D721Med (cell line): ENCODE data around the gene MIER2.
"Not testable (repeated sequence)": the region's sequence is repeated elsewhere in the genome, so short reads cannot be mapped to it uniquely, and the experiment has no call there.

Source experiments
- DNase-seq: peaks from one replicate; pipeline ENCODE4 v3.0.0; 2011; ENCODE audit warnings: low spot score; ENCODE audit not compliant: insufficient read length
- FAIRE-seq: peaks from 2 replicates; lab custom pipeline; 2011; peaks lifted over from hg19 to GRCh38; lab: Jason Lieb, UNC
- TF ChIP-seq, protein P1 (sequence below): IDR thresholded peaks from 2 replicates; pipeline ENCODE4 v1.5.1; 2012; ENCODE audit warnings: mild to moderate bottlenecking, control low read depth; ENCODE audit not compliant: insufficient read depth; ENCODE audit errors: missing control alignments

MIER2 gene

DNA sequence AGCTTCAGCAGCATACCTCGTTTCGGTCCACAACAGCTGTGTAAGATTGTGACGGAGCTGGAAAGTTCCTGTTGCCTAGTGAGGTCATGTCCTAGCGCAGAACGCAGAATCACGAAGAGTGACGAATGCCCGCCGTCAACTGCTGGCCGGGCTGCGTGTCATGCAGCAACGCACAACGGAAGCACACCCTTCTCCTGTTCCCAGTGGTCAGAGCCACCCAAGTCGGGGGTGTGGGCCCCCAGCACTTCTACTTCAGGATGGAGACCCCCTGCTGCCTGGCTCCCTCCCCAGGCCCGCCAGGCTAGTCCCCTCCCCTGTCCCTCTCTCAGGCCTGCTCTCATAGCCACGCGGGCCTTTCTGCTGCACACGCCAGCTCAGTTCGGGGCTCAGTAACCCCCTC, 38.4 kb upstream of the MIER2 start:
- DNase-seq (no peak), FAIRE-seq (no peak)
- TF ChIP-seq, protein P1, sequence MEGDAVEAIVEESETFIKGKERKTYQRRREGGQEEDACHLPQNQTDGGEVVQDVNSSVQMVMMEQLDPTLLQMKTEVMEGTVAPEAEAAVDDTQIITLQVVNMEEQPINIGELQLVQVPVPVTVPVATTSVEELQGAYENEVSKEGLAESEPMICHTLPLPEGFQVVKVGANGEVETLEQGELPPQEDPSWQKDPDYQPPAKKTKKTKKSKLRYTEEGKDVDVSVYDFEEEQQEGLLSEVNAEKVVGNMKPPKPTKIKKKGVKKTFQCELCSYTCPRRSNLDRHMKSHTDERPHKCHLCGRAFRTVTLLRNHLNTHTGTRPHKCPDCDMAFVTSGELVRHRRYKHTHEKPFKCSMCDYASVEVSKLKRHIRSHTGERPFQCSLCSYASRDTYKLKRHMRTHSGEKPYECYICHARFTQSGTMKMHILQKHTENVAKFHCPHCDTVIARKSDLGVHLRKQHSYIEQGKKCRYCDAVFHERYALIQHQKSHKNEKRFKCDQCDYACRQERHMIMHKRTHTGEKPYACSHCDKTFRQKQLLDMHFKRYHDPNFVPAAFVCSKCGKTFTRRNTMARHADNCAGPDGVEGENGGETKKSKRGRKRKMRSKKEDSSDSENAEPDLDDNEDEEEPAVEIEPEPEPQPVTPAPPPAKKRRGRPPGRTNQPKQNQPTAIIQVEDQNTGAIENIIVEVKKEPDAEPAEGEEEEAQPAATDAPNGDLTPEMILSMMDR, result no peak

DNA sequence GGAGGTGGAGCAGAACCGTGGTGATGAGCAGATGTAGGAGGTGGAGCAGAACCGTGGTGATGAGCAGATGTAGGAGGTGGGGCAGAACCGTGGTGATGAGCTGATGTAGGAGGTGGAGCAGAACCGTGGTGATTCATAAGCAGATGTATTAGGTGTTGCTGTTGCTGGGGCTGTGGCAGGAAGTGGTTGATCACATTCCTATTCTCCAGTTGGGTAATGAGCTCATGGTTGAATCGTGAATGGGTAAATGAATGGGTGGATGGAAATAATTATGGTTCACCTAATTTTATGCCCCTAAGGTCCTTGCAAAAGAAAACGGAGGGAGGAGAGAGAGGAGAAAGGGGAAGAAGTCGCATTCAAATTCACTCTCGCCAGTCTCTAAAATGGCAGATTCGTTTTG, 38.0 kb upstream of the MIER2 start:
- DNase-seq, FAIRE-seq: not testable (repeated sequence)

DNA sequence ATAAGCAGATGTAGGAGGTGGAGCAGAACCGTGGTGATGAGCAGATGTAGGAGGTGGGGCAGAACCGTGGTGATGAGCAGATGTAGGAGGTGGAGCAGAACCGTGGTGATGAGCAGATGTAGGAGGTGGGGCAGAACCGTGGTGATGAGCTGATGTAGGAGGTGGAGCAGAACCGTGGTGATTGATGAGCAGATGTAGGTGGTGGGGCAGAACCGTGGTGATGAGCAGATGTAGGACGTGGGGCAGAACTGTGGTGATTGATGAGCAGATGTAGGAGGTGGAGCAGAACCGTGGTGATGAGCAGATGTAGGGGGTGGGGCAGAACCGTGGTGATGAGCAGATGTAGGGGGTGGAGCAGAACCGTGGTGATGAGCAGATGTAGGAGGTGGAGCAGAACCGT, 37.3 kb upstream of the MIER2 start:
- not testable (repeated sequence) for FAIRE-seq

DNA sequence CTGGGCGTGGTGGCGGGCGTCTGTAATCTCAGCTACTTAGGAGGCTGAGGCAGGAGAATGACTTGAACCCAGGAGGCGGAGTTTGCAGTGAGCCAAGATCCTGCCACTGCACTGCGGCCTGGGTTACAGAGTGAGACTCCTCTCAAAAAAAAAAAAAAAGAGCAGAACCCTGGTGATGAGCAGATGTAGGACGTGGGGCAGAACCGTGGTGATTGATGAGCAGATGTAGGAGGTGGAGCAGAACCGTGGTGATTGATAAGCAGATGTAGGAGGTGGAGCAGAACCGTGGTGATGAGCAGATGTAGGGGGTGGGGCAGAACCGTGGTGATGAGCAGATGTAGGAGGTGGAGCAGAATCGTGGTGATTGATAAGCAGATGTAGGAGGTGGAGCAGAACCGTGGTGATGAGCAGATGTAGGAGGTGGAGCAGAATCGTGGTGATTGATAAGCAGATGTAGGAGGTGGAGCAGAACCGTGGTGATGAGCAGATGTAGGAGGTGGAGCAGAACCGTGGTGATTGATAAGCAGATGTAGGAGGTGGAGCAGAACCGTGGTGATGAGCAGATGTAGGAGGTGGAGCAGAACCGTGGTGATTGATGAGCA, 36.1 kb upstream of the MIER2 start:
- DNase-seq, FAIRE-seq: not testable (repeated sequence)

More for the DNA sequence above, 37.3 kb upstream of the MIER2 start:
- not testable (repeated sequence) for DNase-seq

DNA sequence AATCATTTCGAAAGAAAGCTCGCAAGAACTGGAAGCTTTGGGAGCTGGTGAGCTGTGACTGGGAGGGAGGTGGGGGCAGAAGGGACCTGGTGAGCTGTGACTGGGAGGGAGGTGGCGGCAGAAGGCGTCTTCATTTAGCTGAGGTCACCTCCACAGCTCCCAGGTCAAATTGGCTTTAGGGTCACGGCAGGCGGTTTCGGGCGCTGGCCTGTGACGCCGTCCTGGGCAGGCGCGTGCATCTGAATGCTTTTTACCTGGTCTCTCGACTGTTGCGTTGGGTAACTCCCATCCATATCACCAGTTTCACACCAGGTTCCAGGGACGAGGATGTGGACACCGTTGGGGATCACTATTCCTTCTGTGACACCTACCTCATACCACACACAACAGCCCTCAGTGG, 35.2 kb upstream of the MIER2 start:
- FAIRE-seq, result no peak

DNA sequence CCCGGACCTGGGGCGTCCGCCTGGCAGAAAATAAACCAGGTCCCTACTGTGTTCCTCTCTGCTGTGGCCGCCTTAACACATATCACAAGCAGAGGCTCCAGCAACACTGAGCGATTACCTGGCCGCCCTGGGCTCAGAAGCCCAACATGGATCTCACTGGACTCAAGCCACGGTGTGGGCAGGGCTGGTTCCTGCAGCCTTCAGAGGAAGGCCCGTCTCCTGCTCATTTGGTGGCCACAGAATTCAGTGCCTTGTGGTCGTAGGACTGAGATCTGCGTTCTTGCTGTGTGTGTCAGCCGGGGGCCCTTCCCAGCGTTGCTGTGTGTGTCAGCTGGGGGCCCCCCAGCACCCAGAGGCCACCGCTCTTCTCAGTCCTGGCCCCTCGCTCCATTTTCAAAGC, 34.1 kb upstream of the MIER2 start:
- TF ChIP-seq, protein P1, result no peak
- FAIRE-seq, result no peak
- no peak for DNase-seq

More for the DNA sequence above, 35.2 kb upstream of the MIER2 start:
- TF ChIP-seq, protein P1, result no peak
- no peak for DNase-seq

DNA sequence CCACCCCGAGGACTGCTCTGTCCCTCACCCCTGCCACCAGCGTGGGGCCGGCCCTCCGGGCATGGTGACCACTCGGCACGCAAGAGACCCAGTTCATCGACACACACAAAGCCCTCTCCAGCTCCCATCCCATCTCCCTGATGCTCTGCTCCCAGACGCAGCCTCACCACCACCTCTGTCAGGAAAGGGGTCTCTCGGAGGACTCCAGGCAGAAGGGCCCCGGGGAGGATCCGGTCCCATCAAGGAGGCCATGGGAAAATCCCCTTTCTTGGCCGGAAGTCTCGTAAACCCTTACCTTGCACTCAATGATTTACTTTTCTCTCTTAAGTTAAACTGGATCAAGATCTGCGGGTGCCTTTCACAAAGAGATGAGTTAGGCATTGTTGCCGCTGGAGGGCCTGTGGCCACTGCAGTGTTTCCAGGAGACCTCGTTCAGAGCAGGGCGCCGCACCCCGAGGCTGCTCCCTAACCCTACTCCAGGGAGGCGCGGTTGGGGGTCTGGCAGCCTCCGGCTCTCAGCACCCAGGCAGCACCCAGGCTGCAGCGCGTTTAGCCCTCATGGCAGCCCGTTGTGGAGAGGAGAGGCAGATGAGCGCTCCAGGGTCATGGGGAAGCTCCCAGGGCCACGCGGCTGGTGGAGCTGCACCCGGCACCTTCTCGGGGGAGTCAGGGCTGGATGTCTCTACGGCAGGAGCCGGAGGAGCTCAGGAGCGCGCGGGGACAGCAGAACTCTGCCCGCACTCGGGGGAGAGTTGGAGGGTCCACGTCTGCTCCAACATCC, 33.4 kb upstream of the MIER2 start:
- no peak for DNase-seq
- no peak for FAIRE-seq
- TF ChIP-seq, protein P1, result no peak

DNA sequence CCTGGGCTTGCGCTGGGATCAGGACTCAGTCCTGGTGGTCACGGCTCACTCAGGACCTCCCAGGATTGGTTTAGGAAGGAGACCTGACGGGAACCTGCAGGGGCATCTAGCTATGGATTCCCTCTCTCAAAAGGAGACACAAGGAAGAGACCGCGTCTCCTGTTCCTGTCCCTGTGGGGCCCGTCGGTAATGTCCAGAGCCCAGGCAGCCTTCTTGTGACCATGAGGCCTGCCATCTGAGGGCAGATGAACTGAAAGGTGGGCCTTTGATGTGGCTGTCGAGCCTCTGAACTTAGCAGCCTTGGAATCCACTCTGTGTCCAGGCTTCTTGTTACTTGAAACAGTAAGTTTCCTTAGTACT, 31.5 kb upstream of the MIER2 start:
- TF ChIP-seq, protein P1, result no peak
- DNase-seq, result no peak
- no peak for FAIRE-seq
